Neuronal stem cell (in vitro differentiated cells): ENCODE data around the gene GKN2.
"Not testable (repeated sequence)": the region's sequence is repeated elsewhere in the genome, so short reads cannot be mapped to it uniquely, and the experiment has no call there.

Experiments used
- DNase-seq: peaks from one replicate; pipeline ENCODE4 v3.0.0-alpha.2; 2013; ENCODE audit warnings: low spot score
- H2AFZ ChIP-seq: one replicate; pipeline ENCODE4 v1.6.1; 2013; ENCODE audit warnings: mild to moderate bottlenecking, low read length, inconsistent platforms
- H2AK5ac ChIP-seq: 2 replicates; pipeline ENCODE4 v1.6.1; 2013; ENCODE audit warnings: low read depth, mild to moderate bottlenecking, inconsistent platforms, low read length, moderate library complexity, mixed read lengths
- H2BK120ac ChIP-seq: 2 replicates; pipeline ENCODE4 v1.6.1; 2013; ENCODE audit warnings: low read depth, mild to moderate bottlenecking, inconsistent platforms, low read length, moderate library complexity, mixed read lengths
- H2BK12ac ChIP-seq: one replicate; pipeline ENCODE4 v1.6.1; 2013; ENCODE audit warnings: low read length, inconsistent platforms
- H2BK15ac ChIP-seq: 2 replicates; pipeline ENCODE4 v1.6.1; 2013; ENCODE audit warnings: mild to moderate bottlenecking, low read length, inconsistent platforms, mixed read lengths
- H2BK5ac ChIP-seq: one replicate; pipeline ENCODE4 v1.6.1; 2013; ENCODE audit warnings: inconsistent platforms, mild to moderate bottlenecking, low read length, moderate library complexity
- H3K14ac ChIP-seq: one replicate; pipeline ENCODE4 v1.6.1; 2013; ENCODE audit warnings: low read length, inconsistent platforms
- H3K18ac ChIP-seq: 2 replicates; pipeline ENCODE4 v1.6.1; 2013; ENCODE audit warnings: low read length, inconsistent platforms
- H3K23ac ChIP-seq: 2 replicates; pipeline ENCODE4 v1.6.1; 2013; ENCODE audit warnings: low read depth, mild to moderate bottlenecking, mixed read lengths, low read length, inconsistent platforms; ENCODE audit not compliant: poor library complexity
- H3K27ac ChIP-seq: replicated peaks from 3 replicates; pipeline ENCODE4 v1.5.1; 2013; ENCODE audit warnings: low read length, inconsistent platforms
- H3K27me3 ChIP-seq, 3 experiments: 2 replicates each; pipeline ENCODE4 v1.6.1; 2013; ENCODE audit warnings: low read length in 3 of 3, mild to moderate bottlenecking in 2 of 3, inconsistent platforms in 1 of 3, low read depth in 1 of 3, mixed read lengths in 1 of 3, moderate library complexity in 1 of 3; ENCODE audit not compliant: control insufficient read depth in 3 of 3, insufficient read depth in 3 of 3
- H3K36me3 ChIP-seq, 2 donors: replicated peaks in 1 of 2; 2 replicates each; pipeline ENCODE4 v1.6.1; 2013; ENCODE audit warnings: low read length in 2 of 2; ENCODE audit not compliant: control insufficient read depth in 2 of 2, insufficient read depth in 2 of 2
- H3K4ac ChIP-seq: 2 replicates; pipeline ENCODE4 v1.6.1; 2013; ENCODE audit warnings: inconsistent platforms, mild to moderate bottlenecking, low read length, moderate library complexity
- H3K4me1 ChIP-seq, 2 donors: 1 replicate in 1 of 2; 2 replicates in 1 of 2; pipeline ENCODE4 v1.6.1; 2013; ENCODE audit warnings: low read length in 2 of 2, low read depth in 1 of 2; ENCODE audit not compliant: control insufficient read depth in 2 of 2, insufficient read depth in 1 of 2
- H3K4me2 ChIP-seq: one replicate; pipeline ENCODE4 v1.6.1; 2013; ENCODE audit warnings: mild to moderate bottlenecking, low read length, inconsistent platforms; ENCODE audit not compliant: insufficient read depth, poor library complexity, severe bottlenecking
- H3K4me3 ChIP-seq, 2 donors: 2 replicates each; pipeline ENCODE4 v1.5.1; 2013; ENCODE audit warnings: low read length in 2 of 2, mild to moderate bottlenecking in 2 of 2, inconsistent platforms in 1 of 2, moderate library complexity in 1 of 2
- H3K79me1 ChIP-seq: one replicate; pipeline ENCODE4 v1.6.1; 2013; ENCODE audit warnings: low read depth, mild to moderate bottlenecking, inconsistent platforms, low read length, moderate library complexity
- H3K9ac ChIP-seq: one replicate; pipeline ENCODE4 v1.6.1; 2013; ENCODE audit warnings: mild to moderate bottlenecking, low read depth, low read length, inconsistent platforms; ENCODE audit not compliant: poor library complexity
- H3K9me3 ChIP-seq, 2 donors: replicated peaks in 1 of 2; 2 replicates each; pipeline versions ENCODE3 to v1.6.1; 2013; ENCODE audit warnings: low read length in 2 of 2, mild to moderate bottlenecking in 2 of 2, inconsistent platforms in 1 of 2, low read depth in 1 of 2, mixed read lengths in 1 of 2, moderate library complexity in 1 of 2; ENCODE audit not compliant: control insufficient read depth in 2 of 2, insufficient read depth in 1 of 2
- H4K8ac ChIP-seq: one replicate; pipeline ENCODE4 v1.6.1; 2013; ENCODE audit warnings: low read depth, mild to moderate bottlenecking, inconsistent platforms, low read length, moderate library complexity
- H4K91ac ChIP-seq: one replicate; pipeline ENCODE4 v1.6.1; 2013; ENCODE audit warnings: low read length, low read depth, mild to moderate bottlenecking, inconsistent platforms; ENCODE audit not compliant: poor library complexity
- WGBS, 2 donors: extraction: QIAGEN DNeasy Blood & Tissue Kit; methylation state at CpG; one replicate each; pipeline ENCODE4 v1.1.7; 2013; ENCODE audit warnings: missing lambda C conversion rate in 2 of 2, mixed read lengths in 1 of 2; ENCODE audit not compliant: insufficient read length in 2 of 2, insufficient replicate concordance in 1 of 2; ENCODE audit errors: extremely low coverage in 2 of 2; 5-methylcytosine and 5-hydroxymethylcytosine counted together

The GKN2 gene

DNA sequence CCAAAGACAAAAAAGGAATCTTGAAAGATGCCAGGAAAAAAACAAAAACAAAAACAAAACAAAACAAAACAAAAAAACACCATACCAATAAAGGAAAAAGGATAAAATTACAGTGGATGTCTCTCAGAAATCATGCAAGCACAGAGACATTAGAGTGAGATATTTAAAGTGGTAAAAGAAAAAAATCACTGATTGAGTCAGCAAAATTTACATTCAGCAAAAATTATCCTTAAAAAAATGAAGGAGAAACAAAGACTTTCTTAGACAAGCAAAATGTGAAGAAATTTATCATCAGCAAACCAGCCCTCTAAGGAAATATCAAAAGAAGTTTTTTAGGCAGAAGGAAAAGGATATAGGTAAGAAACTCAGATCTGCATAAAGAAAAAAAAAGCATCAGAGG lies 11.6 kb upstream of the GKN2 start:
- H3K23ac ChIP-seq: no peak overlapping the region
- no peak overlapping the region for H2BK5ac ChIP-seq
- no peak overlapping the region for H2BK15ac ChIP-seq
- no peak overlapping the region for H3K4ac ChIP-seq
- no peak overlapping the region for H4K91ac ChIP-seq
- no peaks in the 10 kb centered on the region for H3K4me1 ChIP-seq
- H4K8ac ChIP-seq: no peak overlapping the region
- no peaks in the 10 kb centered on the region for H3K79me1 ChIP-seq
- H3K4me3 ChIP-seq: no peak overlapping the region
- peaks cover 0 to 4% (median 0%) of the 10 kb centered on the region in 3 experiments for H3K27me3 ChIP-seq
- no peak overlapping the region for H3K14ac ChIP-seq
- H2AFZ ChIP-seq: no peak overlapping the region
- no peak overlapping the region for H3K4me2 ChIP-seq
- H3K9ac ChIP-seq: no peak overlapping the region
- H3K9me3 ChIP-seq: no peaks in the 10 kb centered on the region
- H2BK12ac ChIP-seq: no peak overlapping the region
- H3K18ac ChIP-seq: no peak overlapping the region
- no peak for DNase-seq
- no peaks in the 10 kb centered on the region for H3K36me3 ChIP-seq
- no peak overlapping the region for H2AK5ac ChIP-seq
- no peak overlapping the region for H2BK120ac ChIP-seq
- H3K27ac ChIP-seq: no peak overlapping the region

- H2AFZ ChIP-seq: no peak overlapping the region
- H3K27me3 ChIP-seq: no peaks in the 10 kb centered on the region
- H3K18ac ChIP-seq: no peak overlapping the region
- no peak overlapping the region for H4K91ac ChIP-seq
- no peak overlapping the region for H2BK5ac ChIP-seq
- WGBS, 2 donors: no CpG with 5 or more reads among the region's 4 CpGs
- no peak overlapping the region for H3K27ac ChIP-seq
- no peak overlapping the region for H2AK5ac ChIP-seq
- H3K4ac ChIP-seq: no peak overlapping the region
- no peak overlapping the region for H3K23ac ChIP-seq
- H4K8ac ChIP-seq: no peak overlapping the region
- no peaks in the 10 kb centered on the region for H3K9me3 ChIP-seq
- H2BK120ac ChIP-seq: no peak overlapping the region
- no peaks in the 10 kb centered on the region for H3K79me1 ChIP-seq
- H3K4me3 ChIP-seq: no peak overlapping the region
- H3K36me3 ChIP-seq: no peaks in the 10 kb centered on the region
- DNase-seq: no peak
- no peak overlapping the region for H2BK15ac ChIP-seq
- H3K9ac ChIP-seq: no peak overlapping the region
- no peak overlapping the region for H3K14ac ChIP-seq
- no peak overlapping the region for H2BK12ac ChIP-seq
- no peak overlapping the region for H3K4me2 ChIP-seq
- no peaks in the 10 kb centered on the region for H3K4me1 ChIP-seq
These were observed 8.7 kb upstream of the GKN2 start for GRCh38 chr2:68961380-68961779.

- H2AFZ ChIP-seq: no peak overlapping the region
- no peak overlapping the region for H3K18ac ChIP-seq
- no peak overlapping the region for H4K91ac ChIP-seq
- H2BK15ac ChIP-seq: no peak overlapping the region
- H3K79me1 ChIP-seq: no peaks in the 10 kb centered on the region
- H2BK5ac ChIP-seq: no peak overlapping the region
- no peaks in the 10 kb centered on the region for H3K36me3 ChIP-seq
- H3K23ac ChIP-seq: no peak overlapping the region
- no peak overlapping the region for H3K27ac ChIP-seq
- no peak overlapping the region for H2BK120ac ChIP-seq
- H3K4me2 ChIP-seq: no peak overlapping the region
- no peak overlapping the region for H3K4me3 ChIP-seq
- DNase-seq: no peak
- no peak overlapping the region for H3K4ac ChIP-seq
- H3K14ac ChIP-seq: no peak overlapping the region
- H2AK5ac ChIP-seq: no peak overlapping the region
- no peak overlapping the region for H3K9ac ChIP-seq
- H3K27me3 ChIP-seq: no peaks in the 10 kb centered on the region
- H3K4me1 ChIP-seq: no peaks in the 10 kb centered on the region
- H2BK12ac ChIP-seq: no peak overlapping the region
- no peak overlapping the region for H4K8ac ChIP-seq
- WGBS, 2 donors: no CpG with 5 or more reads among the region's 1 CpG
- no peaks in the 10 kb centered on the region for H3K9me3 ChIP-seq
These were observed 6.3 kb upstream of the GKN2 start for GRCh38 chr2:68959001-68959400.

DNA sequence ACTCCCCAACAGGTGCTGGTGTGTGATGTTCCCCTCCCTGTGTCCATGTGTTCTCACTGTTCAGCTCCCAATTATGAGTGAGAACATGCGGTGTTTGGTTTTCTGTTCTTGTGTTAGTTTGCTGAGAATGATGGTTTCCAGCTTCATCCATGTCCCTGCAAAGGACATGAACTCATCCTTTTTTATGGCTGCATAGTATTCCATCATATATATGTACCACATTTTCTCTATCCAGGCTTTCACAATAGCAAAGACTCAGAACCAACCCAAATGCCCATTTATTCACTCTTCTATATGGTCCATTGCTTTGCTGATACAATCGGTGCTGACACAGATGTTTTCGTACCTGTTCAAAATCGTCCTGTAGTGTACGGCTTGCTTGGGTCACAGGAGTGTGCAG lies 2.7 kb upstream of the GKN2 start:
- not testable (repeated sequence) for H2BK15ac ChIP-seq, H2BK5ac ChIP-seq, H3K4ac ChIP-seq, H2AFZ ChIP-seq, H2BK120ac ChIP-seq, H3K18ac ChIP-seq, H3K9me3 ChIP-seq, H3K79me1 ChIP-seq, H3K4me1 ChIP-seq, H3K36me3 ChIP-seq, H3K27me3 ChIP-seq, H4K91ac ChIP-seq, H3K27ac ChIP-seq, H2BK12ac ChIP-seq, H4K8ac ChIP-seq, H3K4me2 ChIP-seq, H3K23ac ChIP-seq, H2AK5ac ChIP-seq, H3K4me3 ChIP-seq, H3K14ac ChIP-seq, H3K9ac ChIP-seq, DNase-seq
- whole genome bisulfite sequencing, 2 donors: no CpG with 5 or more reads among the region's 5 CpGs
